ENCODE data around the gene RPTOR.

DNA sequence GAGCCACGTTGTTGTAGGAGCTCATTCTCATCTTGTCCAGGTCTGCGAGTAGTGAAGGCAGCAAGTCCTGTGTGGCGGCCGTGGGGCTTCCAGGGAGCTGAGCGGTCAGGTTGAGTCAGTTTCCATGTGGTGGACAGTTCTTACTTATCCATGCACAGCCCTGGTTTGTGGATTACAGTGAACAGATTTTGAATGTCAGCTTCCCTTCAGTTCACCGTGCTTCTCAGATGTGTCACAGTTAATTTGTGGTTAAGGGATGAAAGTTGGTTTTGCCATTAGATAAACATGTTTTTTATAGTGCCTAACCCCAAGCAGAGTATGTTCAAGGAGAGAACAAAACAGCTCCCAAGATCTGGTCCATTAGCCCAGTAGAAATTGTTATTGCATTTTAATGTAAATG lies 103.1 kb downstream of the RPTOR start:
- TF ChIP-seq, protein P1, sequence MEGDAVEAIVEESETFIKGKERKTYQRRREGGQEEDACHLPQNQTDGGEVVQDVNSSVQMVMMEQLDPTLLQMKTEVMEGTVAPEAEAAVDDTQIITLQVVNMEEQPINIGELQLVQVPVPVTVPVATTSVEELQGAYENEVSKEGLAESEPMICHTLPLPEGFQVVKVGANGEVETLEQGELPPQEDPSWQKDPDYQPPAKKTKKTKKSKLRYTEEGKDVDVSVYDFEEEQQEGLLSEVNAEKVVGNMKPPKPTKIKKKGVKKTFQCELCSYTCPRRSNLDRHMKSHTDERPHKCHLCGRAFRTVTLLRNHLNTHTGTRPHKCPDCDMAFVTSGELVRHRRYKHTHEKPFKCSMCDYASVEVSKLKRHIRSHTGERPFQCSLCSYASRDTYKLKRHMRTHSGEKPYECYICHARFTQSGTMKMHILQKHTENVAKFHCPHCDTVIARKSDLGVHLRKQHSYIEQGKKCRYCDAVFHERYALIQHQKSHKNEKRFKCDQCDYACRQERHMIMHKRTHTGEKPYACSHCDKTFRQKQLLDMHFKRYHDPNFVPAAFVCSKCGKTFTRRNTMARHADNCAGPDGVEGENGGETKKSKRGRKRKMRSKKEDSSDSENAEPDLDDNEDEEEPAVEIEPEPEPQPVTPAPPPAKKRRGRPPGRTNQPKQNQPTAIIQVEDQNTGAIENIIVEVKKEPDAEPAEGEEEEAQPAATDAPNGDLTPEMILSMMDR (IDR thresholded peaks at IDR 0.05), result no peak
- no peak for TF ChIP-seq POLR2A (IDR thresholded peaks at IDR 0.05)
- no peak for TF ChIP-seq POLR2AphosphoS5 (IDR thresholded peaks at IDR 0.05)
